Measurements from ENCODE around the gene WASF3.
"Not testable (repeated sequence)": the region's sequence is repeated elsewhere in the genome, so short reads cannot be mapped to it uniquely, and the experiment has no call there.

WASF3 gene

GRCh38 chr13:26604784-26605545 lies 47.5 kb downstream of the WASF3 start:
- no peaks in the 10 kb centered on the region for H3K36me3 ChIP-seq (replicated peaks)
- H3K27me3 ChIP-seq (ENCODE audit: low read depth), result no peaks in the 10 kb centered on the region
- H3K4me3 ChIP-seq, result no peak overlapping the region
- in situ Hi-C loops (cut with MboI; ENCODE audit: low sequenced_read_pairs), result no loop called here
- no peak for DNase-seq (ENCODE audit: low spot score in 2 of 2)
- no peaks in the 10 kb centered on the region for H3K4me1 ChIP-seq
- no peaks in the 10 kb centered on the region for H3K9me3 ChIP-seq

- in situ Hi-C loops (cut with MboI; ENCODE audit: low sequenced_read_pairs), result no loop called here
- H3K27me3 ChIP-seq (ENCODE audit: low read depth), result no peaks in the 10 kb centered on the region
- no peaks in the 10 kb centered on the region for H3K4me1 ChIP-seq
- no peaks in the 10 kb centered on the region for H3K9me3 ChIP-seq
- H3K36me3 ChIP-seq (replicated peaks), result no peaks in the 10 kb centered on the region
- no peak for DNase-seq (ENCODE audit: low spot score in 2 of 2)
- H3K4me3 ChIP-seq, result no peak overlapping the region
Observed at GRCh38 chr13:26605845-26606244, 48.4 kb downstream of the WASF3 start.

DNA sequence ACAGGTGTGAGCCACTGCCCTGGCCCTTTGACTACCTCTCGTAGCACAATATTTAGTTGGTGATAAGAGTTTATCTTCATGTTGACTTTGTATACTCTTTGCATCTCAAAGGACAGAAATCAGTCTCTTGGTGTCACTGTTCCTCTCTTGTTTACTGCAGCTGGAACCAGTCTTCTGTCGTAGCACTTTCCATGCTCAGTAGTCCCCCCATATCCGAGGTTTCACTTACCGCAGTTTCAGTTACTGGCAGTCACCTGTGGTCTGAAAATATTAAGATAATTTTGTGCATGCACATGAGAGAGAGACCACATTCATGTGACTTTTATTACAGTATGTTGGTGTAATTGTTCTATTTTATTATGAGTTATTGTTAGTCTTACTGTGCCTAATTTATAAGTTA lies 49.1 kb downstream of the WASF3 start:
- in situ Hi-C loops (cut with MboI; ENCODE audit: low sequenced_read_pairs), result no loop called here

GRCh38 chr13:26614721-26615120 lies 57.2 kb downstream of the WASF3 start:
- no peak for DNase-seq (ENCODE audit: low spot score in 2 of 2)
- H3K36me3 ChIP-seq (replicated peaks), result no peaks in the 10 kb centered on the region
- no peak overlapping the region for H3K4me3 ChIP-seq
- H3K27me3 ChIP-seq (ENCODE audit: low read depth), result no peaks in the 10 kb centered on the region
- no peaks in the 10 kb centered on the region for H3K9me3 ChIP-seq
- no peaks in the 10 kb centered on the region for H3K4me1 ChIP-seq
- in situ Hi-C loops (cut with MboI; ENCODE audit: low sequenced_read_pairs), result no loop called here

More for the DNA sequence above, 49.1 kb downstream of the WASF3 start:
- Histone ChIP-seq H3K4me3 (no peak overlapping the region), H3K27me3 (ENCODE audit: low read depth) (no peaks in the 10 kb centered on the region), H3K9me3 (no peaks in the 10 kb centered on the region), H3K4me1 (no peaks in the 10 kb centered on the region), H3K36me3 (replicated peaks) (no peaks in the 10 kb centered on the region)
- DNase-seq (ENCODE audit: low spot score in 2 of 2), result no peak

DNA sequence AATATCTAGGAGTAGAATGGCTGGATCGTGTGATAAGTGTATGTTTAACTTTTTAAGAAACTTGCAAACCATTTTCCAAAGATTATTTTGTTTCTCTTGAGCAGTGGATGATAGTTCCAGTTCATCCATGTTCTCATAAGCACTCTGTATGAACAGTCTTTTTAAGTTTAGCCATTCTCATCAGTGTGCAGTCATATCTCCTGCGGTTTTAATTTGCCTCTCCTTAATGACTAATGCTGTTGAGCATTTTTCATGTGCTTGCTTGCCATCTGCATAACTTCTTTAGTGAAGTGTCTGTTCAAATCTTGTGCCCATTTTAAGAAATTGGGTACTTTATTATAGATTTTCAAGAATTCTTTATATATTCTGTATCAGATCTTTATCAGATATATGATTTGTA lies 58.6 kb downstream of the WASF3 start:
- no peaks in the 10 kb centered on the region for H3K36me3 ChIP-seq (replicated peaks)
- no peaks in the 10 kb centered on the region for H3K27me3 ChIP-seq (ENCODE audit: low read depth)
- no peak for DNase-seq (ENCODE audit: low spot score in 2 of 2)
- H3K4me1 ChIP-seq, result no peaks in the 10 kb centered on the region
- H3K4me3 ChIP-seq, result no peak overlapping the region
- in situ Hi-C loops (cut with MboI; ENCODE audit: low sequenced_read_pairs), result no loop called here
- H3K9me3 ChIP-seq, result no peaks in the 10 kb centered on the region

DNA sequence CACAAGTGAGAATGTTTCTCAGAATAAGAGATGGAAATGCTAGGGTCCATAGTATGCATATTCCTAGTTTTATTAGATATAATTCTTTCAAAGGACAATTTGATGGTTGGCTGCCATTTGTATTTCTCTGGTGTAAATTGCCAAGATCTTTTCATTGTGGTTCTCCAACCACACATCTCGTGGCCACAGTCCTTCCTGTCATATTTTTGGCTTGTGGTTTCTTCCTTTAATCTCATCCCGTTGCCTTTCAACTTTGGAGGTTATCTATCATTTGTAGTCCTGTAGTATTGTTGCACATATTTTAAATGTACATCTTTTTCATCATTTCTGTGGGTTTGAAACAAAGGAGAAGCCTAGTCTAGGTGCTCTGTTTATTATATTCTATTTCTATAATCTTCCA lies 61.2 kb downstream of the WASF3 start:
- H3K4me3 ChIP-seq, result no peak overlapping the region
- H3K9me3 ChIP-seq, result peaks cover 3% of the 10 kb centered on the region; the same call in 1 of the 2 replicates
- DNase-seq (ENCODE audit: low spot score in 2 of 2), result no peak
- in situ Hi-C loops (cut with MboI; ENCODE audit: low sequenced_read_pairs), result no loop called here
- no peaks in the 10 kb centered on the region for H3K4me1 ChIP-seq
- no peaks in the 10 kb centered on the region for H3K36me3 ChIP-seq (replicated peaks)
- H3K27me3 ChIP-seq (ENCODE audit: low read depth), result no peaks in the 10 kb centered on the region

DNA sequence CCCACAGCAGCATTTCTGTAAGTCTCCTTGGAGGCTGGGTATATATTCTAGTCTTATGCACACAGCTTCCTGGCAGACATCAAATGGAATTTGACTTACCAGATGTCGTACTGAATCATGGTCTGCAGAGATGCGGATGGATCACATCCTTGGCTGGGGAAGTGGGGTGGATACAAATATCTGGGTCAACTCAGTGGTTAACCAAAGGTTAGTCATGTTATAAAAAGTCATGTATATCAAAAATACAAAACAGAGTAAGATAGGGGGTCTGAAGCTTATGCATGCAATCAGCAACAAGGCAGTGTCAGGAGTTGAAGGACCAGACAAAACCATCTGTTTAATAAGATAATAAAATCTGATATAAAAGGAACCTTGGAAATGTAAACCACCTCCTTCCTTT lies 61.9 kb downstream of the WASF3 start:
- H3K4me1 ChIP-seq, result no peaks in the 10 kb centered on the region
- H3K27me3 ChIP-seq (ENCODE audit: low read depth), result no peaks in the 10 kb centered on the region
- in situ Hi-C loops (cut with MboI; ENCODE audit: low sequenced_read_pairs), result no loop called here
- H3K9me3 ChIP-seq, result peaks cover 4% of the 10 kb centered on the region
- no peaks in the 10 kb centered on the region for H3K36me3 ChIP-seq (replicated peaks)
- no peak for DNase-seq (ENCODE audit: low spot score in 2 of 2)
- no peak overlapping the region for H3K4me3 ChIP-seq

DNA sequence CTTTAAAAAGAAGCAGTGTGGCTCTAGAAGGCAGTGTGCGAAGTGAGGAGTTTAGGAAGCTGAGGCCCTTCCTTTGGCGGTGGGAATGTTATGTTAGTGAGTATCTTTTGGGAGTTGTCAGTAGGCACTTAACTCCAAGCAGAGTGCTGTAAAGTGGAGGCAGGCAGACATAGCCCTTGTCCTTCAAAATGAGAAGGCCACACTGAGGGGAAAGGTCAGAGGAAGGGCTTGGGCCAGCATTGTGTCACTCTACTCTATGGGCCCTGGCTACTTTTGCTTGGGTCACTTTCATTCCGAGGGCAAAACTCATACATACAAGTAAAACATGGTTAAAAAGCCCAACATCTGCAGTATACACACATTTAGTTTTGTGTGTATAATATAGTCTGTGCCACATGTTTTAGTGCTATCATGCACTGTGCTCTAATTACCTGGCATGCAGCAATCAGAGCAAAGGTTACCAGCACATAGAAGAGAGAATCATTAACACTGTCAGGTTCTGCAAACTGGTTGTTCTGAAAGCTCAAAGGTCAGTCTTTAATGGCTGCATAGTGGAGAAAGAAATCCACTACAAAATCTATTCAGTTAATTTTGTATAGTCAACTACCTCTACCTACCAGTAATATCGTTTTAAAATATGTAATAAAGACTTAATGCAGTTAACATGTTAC lies 64.4 kb downstream of the WASF3 start:
- Histone ChIP-seq H3K27me3 (ENCODE audit: low read depth) (no peaks in the 10 kb centered on the region), H3K4me1 (no peaks in the 10 kb centered on the region), H3K9me3 (peaks cover 7% of the 10 kb centered on the region), H3K36me3 (replicated peaks) (no peaks in the 10 kb centered on the region), H3K4me3 (no peak overlapping the region)
- in situ Hi-C loops (cut with MboI; ENCODE audit: low sequenced_read_pairs), result no loop called here
- no peak for DNase-seq (ENCODE audit: low spot score in 2 of 2)

DNA sequence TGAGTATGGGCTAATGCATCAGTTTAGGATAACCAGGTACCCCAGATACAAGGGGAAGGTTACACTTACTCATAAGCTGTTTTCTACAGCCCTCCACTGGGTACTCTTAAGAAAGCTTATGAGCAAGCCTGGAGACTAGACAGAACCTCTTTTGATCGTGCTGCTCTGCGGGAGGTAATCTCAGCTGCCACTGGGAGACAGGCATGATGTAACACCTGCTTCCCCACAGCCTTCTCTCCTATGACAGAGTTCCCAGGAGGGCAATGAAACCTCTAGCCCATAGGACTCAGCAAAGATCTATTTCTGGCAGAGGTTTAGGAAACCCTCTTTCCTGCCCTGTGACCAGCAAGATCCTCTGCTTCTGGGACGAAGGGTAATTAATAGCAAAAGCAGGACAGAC lies 65.6 kb downstream of the WASF3 start:
- H3K9me3 ChIP-seq, result peaks cover 7% of the 10 kb centered on the region
- no peak for DNase-seq (ENCODE audit: low spot score in 2 of 2)
- no peaks in the 10 kb centered on the region for H3K4me1 ChIP-seq
- H3K4me3 ChIP-seq, result no peak overlapping the region
- no peaks in the 10 kb centered on the region for H3K27me3 ChIP-seq (ENCODE audit: low read depth)
- H3K36me3 ChIP-seq (replicated peaks), result no peaks in the 10 kb centered on the region
- in situ Hi-C loops (cut with MboI; ENCODE audit: low sequenced_read_pairs), result no loop called here

- Histone ChIP-seq H3K9me3 (peaks cover 7% of the 10 kb centered on the region), H3K27me3 (ENCODE audit: low read depth) (no peaks in the 10 kb centered on the region), H3K4me3 (no peak overlapping the region), H3K36me3 (replicated peaks) (no peaks in the 10 kb centered on the region), H3K4me1 (no peaks in the 10 kb centered on the region)
- in situ Hi-C loops (cut with MboI; ENCODE audit: low sequenced_read_pairs), result no loop called here
- no peak for DNase-seq (ENCODE audit: low spot score in 2 of 2)
Observed at GRCh38 chr13:26624572-26624971, 67.1 kb downstream of the WASF3 start.

DNA sequence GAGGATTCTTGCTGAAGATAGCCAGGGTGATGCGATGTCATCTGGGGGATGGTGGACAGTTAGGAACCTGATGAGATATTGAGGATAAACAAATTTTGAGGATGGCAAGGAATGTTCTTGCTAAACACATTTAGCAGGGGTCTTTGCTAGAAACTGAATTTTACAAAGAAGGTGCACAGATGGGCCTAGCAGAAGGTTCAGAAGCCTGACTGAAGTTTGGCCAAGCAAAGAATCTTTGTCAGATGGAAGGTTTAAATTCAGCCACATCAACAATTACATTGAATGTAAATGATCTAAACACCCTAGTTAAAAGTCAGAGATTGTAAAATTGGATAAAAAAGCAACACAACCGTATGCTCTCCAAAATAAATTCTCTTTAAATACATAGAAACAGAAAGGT lies 68.8 kb downstream of the WASF3 start:
- DNase-seq (ENCODE audit: low spot score in 2 of 2), result no peak
- Histone ChIP-seq H3K27me3 (ENCODE audit: low read depth) (no peaks in the 10 kb centered on the region), H3K4me3 (no peak overlapping the region), H3K9me3 (peaks cover 7% of the 10 kb centered on the region), H3K4me1 (no peaks in the 10 kb centered on the region), H3K36me3 (replicated peaks) (no peaks in the 10 kb centered on the region)
- in situ Hi-C loops (cut with MboI; ENCODE audit: low sequenced_read_pairs), result no loop called here

GRCh38 chr13:26628706-26629105 lies 71.2 kb downstream of the WASF3 start:
- in situ Hi-C loops (cut with MboI; ENCODE audit: low sequenced_read_pairs), result no loop called here
- no peaks in the 10 kb centered on the region for H3K36me3 ChIP-seq (replicated peaks)
- H3K4me3 ChIP-seq, result no peak overlapping the region
- no peaks in the 10 kb centered on the region for H3K27me3 ChIP-seq (ENCODE audit: low read depth)
- H3K9me3 ChIP-seq, result peaks cover 4% of the 10 kb centered on the region
- no peaks in the 10 kb centered on the region for H3K4me1 ChIP-seq
- DNase-seq (ENCODE audit: low spot score in 2 of 2), result no peak

DNA sequence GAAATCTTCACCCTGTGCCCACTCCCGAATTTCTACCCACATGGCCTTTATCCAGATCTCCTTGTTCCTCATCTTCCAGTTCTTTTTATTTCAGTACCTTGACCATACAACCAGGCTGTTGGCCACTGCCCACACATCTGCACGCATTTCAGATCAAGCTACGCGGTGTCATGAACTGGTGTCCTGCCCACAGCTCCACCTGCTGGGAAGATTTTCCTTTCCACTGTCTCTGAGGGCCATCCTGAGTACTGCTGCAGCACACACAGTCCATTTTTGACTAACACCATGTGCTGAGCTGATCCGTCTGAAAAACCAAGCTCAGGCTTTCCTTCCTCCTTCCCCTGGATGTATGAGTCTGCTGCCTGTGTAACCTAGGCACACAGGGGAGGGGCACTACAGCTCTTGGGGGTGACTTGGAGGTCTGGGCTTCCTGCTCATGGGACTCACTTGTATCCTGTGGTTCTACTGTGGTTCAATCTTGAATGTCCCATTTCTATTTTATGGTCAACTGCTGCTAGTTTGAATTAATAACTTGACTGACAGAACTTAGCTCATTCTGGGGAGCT lies 71.9 kb downstream of the WASF3 start:
- no peaks in the 10 kb centered on the region for H3K27me3 ChIP-seq (ENCODE audit: low read depth)
- H3K36me3 ChIP-seq (replicated peaks), result no peaks in the 10 kb centered on the region
- H3K4me3 ChIP-seq, result no peak overlapping the region
- no peak for DNase-seq (ENCODE audit: low spot score in 2 of 2)
- H3K9me3 ChIP-seq, result peaks cover 3% of the 10 kb centered on the region
- in situ Hi-C loops (cut with MboI; ENCODE audit: low sequenced_read_pairs), result no loop called here
- no peaks in the 10 kb centered on the region for H3K4me1 ChIP-seq

DNA sequence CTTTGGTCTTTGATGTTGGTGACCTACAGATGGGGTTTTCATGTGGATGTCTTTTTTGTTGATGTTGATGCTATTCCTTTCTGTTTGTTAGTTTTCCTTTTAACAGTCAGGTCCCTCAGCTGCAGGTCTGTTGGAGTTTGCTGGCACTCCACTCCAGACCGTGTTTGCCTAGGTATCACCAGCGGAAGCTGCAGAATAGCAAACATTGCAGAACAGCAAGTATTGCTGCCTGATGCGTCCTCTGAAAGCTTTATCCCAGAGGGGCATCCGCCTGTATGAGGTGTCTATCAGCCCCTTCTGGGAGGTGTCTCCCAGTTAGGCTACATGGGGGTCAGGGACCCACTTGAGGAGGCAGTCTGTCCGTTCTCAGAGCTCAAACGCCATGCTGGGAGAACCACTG lies 78.2 kb downstream of the WASF3 start:
- H3K4me3 ChIP-seq; H3K9me3 ChIP-seq; H3K4me1 ChIP-seq; H3K27me3 ChIP-seq (ENCODE audit: low read depth); H3K36me3 ChIP-seq (replicated peaks); DNase-seq (ENCODE audit: low spot score in 2 of 2); in situ Hi-C loops (cut with MboI; ENCODE audit: low sequenced_read_pairs): not testable (repeated sequence)
